Breast epithelium (tissue), 4 donors: ENCODE data around the gene TRIL. TPM values are rescaled to one million over a fixed set of nuclear protein-coding genes. Genes with fewer than 3 reads are reported as not detected.

Source experiments
- DNase-seq, 2 donors: peaks; one replicate each; pipeline ENCODE4 v3.0.0-alpha.2; 2019; ENCODE audit warnings: low spot score in 2 of 2
- H3K27ac ChIP-seq, 2 donors: fragments of 200-600 bp; sonication (generic) in 1 of 2; one replicate each; pipeline ENCODE4 v1.5.1; 2016 to 2019; ENCODE audit warnings: mild to moderate bottlenecking in 1 of 2
- H3K27me3 ChIP-seq, 2 donors: fragments of 200-600 bp; sonication (generic) in 1 of 2; one replicate each; pipeline versions ENCODE4 v1.5.1 to v1.6.0; 2017 to 2019; ENCODE audit warnings: control low read depth in 1 of 2, mild to moderate bottlenecking in 1 of 2
- H3K36me3 ChIP-seq: fragments of 200-600 bp; one replicate; pipeline ENCODE4 v1.5.1; 2019
- H3K4me1 ChIP-seq, 2 donors: fragments of 200-600 bp; sonication (generic); one replicate each; pipeline ENCODE4 v1.5.1; 2016 to 2019; ENCODE audit warnings: control low read depth in 1 of 2
- H3K4me3 ChIP-seq, 3 donors: fragments of 200-600 bp; sonication (generic); 1 replicate in 2 of 3; 2 replicates in 1 of 3; pipeline ENCODE4 v1.5.1; 2016 to 2019; ENCODE audit warnings: mild to moderate bottlenecking in 3 of 3, moderate library complexity in 2 of 3
- H3K9me3 ChIP-seq, 2 donors: fragments of 200-600 bp; sonication (generic) in 1 of 2; one replicate each; pipeline ENCODE4 v1.5.1; 2016 to 2019; ENCODE audit warnings: control low read depth in 1 of 2
- CTCF ChIP-seq, 3 donors: fragments of 450-650 bp; IDR thresholded peaks; one replicate each; pipeline ENCODE4 v1.5.1; 2016 to 2017; ENCODE audit warnings: antibody characterized with exemption in 3 of 3, mild to moderate bottlenecking in 3 of 3, moderate library complexity in 3 of 3
- POLR2A ChIP-seq: fragments of 450-650 bp; IDR thresholded peaks from one replicate; pipeline ENCODE4 v1.6.1; 2016; ENCODE audit warnings: antibody characterized with exemption, mild to moderate bottlenecking, moderate library complexity
- POLR2AphosphoS5 ChIP-seq, 3 donors: sonication (generic); formaldehyde crosslinking; IDR thresholded peaks; one replicate each; pipeline ENCODE4 v1.6.1; 2017; ENCODE audit warnings: antibody characterized with exemption in 3 of 3
- intact Hi-C: fragments of 100-400 bp; cut with DNase I; formaldehyde crosslinking; loops from one replicate; pipeline ENCODE4 v1.15.1; 2023; ENCODE audit warnings: low total_unique reads
- total RNA-seq, 3 donors: library from RNA; depleted of rRNA; stranded (reverse); fragments of >200 nt; gene quantifications; one replicate each; pipeline ENCODE4 v1.1.0, GENCODE V29; 2016

Gene TRIL
- total RNA-seq, 3 donors from 2014 or later = 0.48 to 8.3 (median 8.2) TPM

- TF ChIP-seq POLR2AphosphoS5 (IDR thresholded peaks at IDR 0.05) (no peak), CTCF (IDR thresholded peaks at IDR 0.05) (no peak), POLR2A (no peak)
- no peaks in the 10 kb centered on the region for H3K9me3 ChIP-seq
- no peak overlapping the region for H3K4me3 ChIP-seq
- no peaks in the 10 kb centered on the region for H3K27me3 ChIP-seq
- peak overlapping the region; percentile 70 to 79 for H3K27ac ChIP-seq
- DNase-seq = no peak
- intact Hi-C loops = no loop called here
- no peaks in the 10 kb centered on the region for H3K36me3 ChIP-seq
- H3K4me1 ChIP-seq = peaks cover 20 to 41% of the 10 kb centered on the region in 2 donors
Observed at GRCh38 chr7:28988091-28988490, 30.0 kb upstream of the TRIL start.

GRCh38 chr7:28986765-28987110, 28.6 kb upstream of the TRIL start:
- peak overlapping the region; percentile 70 to 79 for H3K27ac ChIP-seq
- TF ChIP-seq POLR2AphosphoS5 (IDR thresholded peaks at IDR 0.05) (peak in 2 of 3 donors; percentile 43 to 87), POLR2A (no peak), CTCF (IDR thresholded peaks at IDR 0.05) (no peak)
- intact Hi-C loops = no loop called here

GRCh38 chr7:28986028-28986764, 28.1 kb upstream of the TRIL start:
- no peaks in the 10 kb centered on the region for H3K9me3 ChIP-seq
- H3K4me1 ChIP-seq = peaks cover 20 to 41% of the 10 kb centered on the region in 2 donors
- peak overlapping the region; percentile 70 to 79 for H3K27ac ChIP-seq
- intact Hi-C loops = no loop called here
- TF ChIP-seq CTCF (IDR thresholded peaks at IDR 0.05) = no peak
- no peak for TF ChIP-seq POLR2A
- no peak for TF ChIP-seq POLR2AphosphoS5 (IDR thresholded peaks at IDR 0.05)
- peak overlapping the region in 1 of 3 donors; percentile 43 for H3K4me3 ChIP-seq
- peak; percentile 63 to 66 for DNase-seq
- no peaks in the 10 kb centered on the region for H3K27me3 ChIP-seq
- H3K36me3 ChIP-seq = no peaks in the 10 kb centered on the region

More at GRCh38 chr7:28986765-28987110, 28.6 kb upstream of the TRIL start:
- H3K4me1 ChIP-seq = peaks cover 20 to 41% of the 10 kb centered on the region in 2 donors
- DNase-seq = no peak
- no peaks in the 10 kb centered on the region for H3K27me3 ChIP-seq
- H3K36me3 ChIP-seq = no peaks in the 10 kb centered on the region
- H3K9me3 ChIP-seq = no peaks in the 10 kb centered on the region
- peak overlapping the region in 1 of 3 donors; percentile 43 for H3K4me3 ChIP-seq

- H3K4me1 ChIP-seq = peaks cover 20 to 41% of the 10 kb centered on the region in 2 donors
Observed at GRCh38 chr7:28984631-28985030, 26.5 kb upstream of the TRIL start.

More at GRCh38 chr7:28984631-28985030, 26.5 kb upstream of the TRIL start:
- Histone ChIP-seq H3K27me3 (no peaks in the 10 kb centered on the region), H3K36me3 (no peaks in the 10 kb centered on the region), H3K9me3 (no peaks in the 10 kb centered on the region), H3K4me3 (peak overlapping the region in 1 of 3 donors; percentile 12), H3K27ac (peak overlapping the region; percentile 70 to 71)
- intact Hi-C loops = no loop called here
- TF ChIP-seq POLR2AphosphoS5 (IDR thresholded peaks at IDR 0.05) (no peak), POLR2A (no peak), CTCF (IDR thresholded peaks at IDR 0.05) (no peak)
- DNase-seq = peak in 1 of 2 donors; percentile 55
